T-helper 1 cell treated with Interleukin-12 subunit alpha and Interleukin-12 subunit beta and Interleukin-4 antibody, amounts not matched to agents 30 μg/mL and 1 μg/mL, for 36 hours (primary cell): ENCODE data around the gene C6orf141.
A peak's percentile ranks its signal among the peaks of the same experiment; 100 is the strongest.

Experiments used
- H3K27ac Mint-ChIP-seq: one replicate; pipeline ENCODE4 v1.8.0; 2021; ENCODE audit warnings: mild to moderate bottlenecking, mixed read lengths
- H3K27me3 Mint-ChIP-seq: one replicate; pipeline ENCODE4 v1.8.0; 2021; ENCODE audit warnings: low read depth, mixed read lengths
- H3K36me3 Mint-ChIP-seq: one replicate; pipeline ENCODE4 v1.8.0; 2021; ENCODE audit warnings: low read depth, mixed read lengths
- H3K4me1 Mint-ChIP-seq: one replicate; pipeline ENCODE4 v1.8.0; 2021; ENCODE audit warnings: low read depth, mixed read lengths
- H3K4me3 Mint-ChIP-seq: one replicate; pipeline ENCODE4 v1.8.0; 2021; ENCODE audit warnings: mild to moderate bottlenecking, moderate library complexity, mixed read lengths
- H3K9me3 Mint-ChIP-seq: one replicate; pipeline ENCODE4 v1.8.0; 2021; ENCODE audit warnings: mixed read lengths

Gene C6orf141

GRCh38 chr6:49551078-49551865 lies 804 bp downstream of the C6orf141 start:
- Mint-ChIP-seq H3K9me3 (no peaks in the 10 kb centered on the region), H3K36me3 (no peaks in the 10 kb centered on the region), H3K27me3 (peaks cover 52% of the 10 kb centered on the region), H3K4me3 (peak overlapping the region; percentile 83), H3K27ac (no peak overlapping the region), H3K4me1 (peaks cover 20% of the 10 kb centered on the region)

GRCh38 chr6:49551866-49552129 lies 1.3 kb downstream of the C6orf141 start:
- Mint-ChIP-seq H3K27ac (no peak overlapping the region), H3K4me3 (peak overlapping the region; percentile 83), H3K36me3 (no peaks in the 10 kb centered on the region), H3K9me3 (no peaks in the 10 kb centered on the region), H3K27me3 (peaks cover 47% of the 10 kb centered on the region), H3K4me1 (peaks cover 23% of the 10 kb centered on the region)

GRCh38 chr6:49552596-49552995 lies 2.1 kb downstream of the C6orf141 start:
- Mint-ChIP-seq H3K9me3 (no peaks in the 10 kb centered on the region), H3K36me3 (no peaks in the 10 kb centered on the region), H3K4me3 (no peak overlapping the region), H3K27me3 (peaks cover 40% of the 10 kb centered on the region), H3K27ac (no peak overlapping the region), H3K4me1 (peaks cover 23% of the 10 kb centered on the region)

GRCh38 chr6:49553384-49553783 lies 2.9 kb downstream of the C6orf141 start:
- Mint-ChIP-seq H3K36me3 (no peaks in the 10 kb centered on the region), H3K4me1 (peaks cover 23% of the 10 kb centered on the region), H3K27ac (no peak overlapping the region), H3K9me3 (no peaks in the 10 kb centered on the region), H3K27me3 (peaks cover 33% of the 10 kb centered on the region), H3K4me3 (no peak overlapping the region)

- Mint-ChIP-seq H3K4me1 (peaks cover 17% of the 10 kb centered on the region), H3K9me3 (no peaks in the 10 kb centered on the region), H3K27ac (no peak overlapping the region), H3K4me3 (no peak overlapping the region), H3K36me3 (no peaks in the 10 kb centered on the region), H3K27me3 (peaks cover 15% of the 10 kb centered on the region)
Measured at GRCh38 chr6:49555951-49556350, 5.5 kb downstream of the C6orf141 start.

GRCh38 chr6:49556429-49556837 lies 6.0 kb downstream of the C6orf141 start:
- Mint-ChIP-seq H3K27ac (no peak overlapping the region), H3K4me3 (no peak overlapping the region), H3K36me3 (no peaks in the 10 kb centered on the region), H3K4me1 (peaks cover 13% of the 10 kb centered on the region), H3K9me3 (no peaks in the 10 kb centered on the region), H3K27me3 (peaks cover 10% of the 10 kb centered on the region)

GRCh38 chr6:49557177-49557576 lies 6.7 kb downstream of the C6orf141 start:
- H3K9me3 Mint-ChIP-seq, result no peaks in the 10 kb centered on the region
- no peak overlapping the region for H3K27ac Mint-ChIP-seq
- peaks cover 8% of the 10 kb centered on the region for H3K4me1 Mint-ChIP-seq
- H3K36me3 Mint-ChIP-seq, result no peaks in the 10 kb centered on the region
- no peak overlapping the region for H3K4me3 Mint-ChIP-seq
- H3K27me3 Mint-ChIP-seq, result peaks cover 5% of the 10 kb centered on the region

GRCh38 chr6:49558238-49558637 lies 7.8 kb downstream of the C6orf141 start:
- Mint-ChIP-seq H3K27me3 (no peaks in the 10 kb centered on the region), H3K4me1 (peaks cover 6% of the 10 kb centered on the region), H3K9me3 (no peaks in the 10 kb centered on the region), H3K27ac (no peak overlapping the region), H3K36me3 (no peaks in the 10 kb centered on the region), H3K4me3 (no peak overlapping the region)

GRCh38 chr6:49563006-49563886 lies 12.8 kb downstream of the C6orf141 start:
- Mint-ChIP-seq H3K36me3 (no peaks in the 10 kb centered on the region), H3K4me1 (peaks cover 3% of the 10 kb centered on the region), H3K27me3 (peaks cover 6% of the 10 kb centered on the region), H3K27ac (no peak overlapping the region), H3K9me3 (no peaks in the 10 kb centered on the region), H3K4me3 (no peak overlapping the region)

- H3K36me3 Mint-ChIP-seq, result no peaks in the 10 kb centered on the region
- H3K27ac Mint-ChIP-seq, result no peak overlapping the region
- peaks cover 9% of the 10 kb centered on the region for H3K27me3 Mint-ChIP-seq
- no peak overlapping the region for H3K4me3 Mint-ChIP-seq
- H3K4me1 Mint-ChIP-seq, result peaks cover 3% of the 10 kb centered on the region
- H3K9me3 Mint-ChIP-seq, result no peaks in the 10 kb centered on the region
Measured at GRCh38 chr6:49564552-49564951, 14.1 kb downstream of the C6orf141 start.

- Mint-ChIP-seq H3K27me3 (peaks cover 9% of the 10 kb centered on the region), H3K27ac (no peak overlapping the region), H3K4me1 (peaks cover 3% of the 10 kb centered on the region), H3K9me3 (no peaks in the 10 kb centered on the region), H3K36me3 (no peaks in the 10 kb centered on the region), H3K4me3 (no peak overlapping the region)
Measured at GRCh38 chr6:49565261-49565660, 14.8 kb downstream of the C6orf141 start.

- H3K27ac Mint-ChIP-seq, result no peak overlapping the region
- no peak overlapping the region for H3K4me3 Mint-ChIP-seq
- H3K4me1 Mint-ChIP-seq, result peaks cover 3% of the 10 kb centered on the region
- H3K27me3 Mint-ChIP-seq, result peaks cover 9% of the 10 kb centered on the region
- no peaks in the 10 kb centered on the region for H3K36me3 Mint-ChIP-seq
- H3K9me3 Mint-ChIP-seq, result no peaks in the 10 kb centered on the region
Measured at GRCh38 chr6:49565855-49566254, 15.4 kb downstream of the C6orf141 start.

GRCh38 chr6:49570474-49571079 lies 20.1 kb downstream of the C6orf141 start:
- Mint-ChIP-seq H3K4me1 (peaks cover 3% of the 10 kb centered on the region), H3K27me3 (peaks cover 3% of the 10 kb centered on the region), H3K36me3 (no peaks in the 10 kb centered on the region), H3K4me3 (no peak overlapping the region), H3K27ac (no peak overlapping the region), H3K9me3 (no peaks in the 10 kb centered on the region)

- peaks cover 6% of the 10 kb centered on the region for H3K27me3 Mint-ChIP-seq
- H3K27ac Mint-ChIP-seq, result no peak overlapping the region
- no peak overlapping the region for H3K4me3 Mint-ChIP-seq
- peaks cover 3% of the 10 kb centered on the region for H3K9me3 Mint-ChIP-seq
- H3K4me1 Mint-ChIP-seq, result no peaks in the 10 kb centered on the region
- H3K36me3 Mint-ChIP-seq, result no peaks in the 10 kb centered on the region
Measured at GRCh38 chr6:49576618-49577017, 26.1 kb downstream of the C6orf141 start.

- Mint-ChIP-seq H3K36me3 (no peaks in the 10 kb centered on the region), H3K27me3 (peaks cover 6% of the 10 kb centered on the region), H3K4me1 (no peaks in the 10 kb centered on the region), H3K9me3 (peaks cover 3% of the 10 kb centered on the region), H3K27ac (no peak overlapping the region), H3K4me3 (no peak overlapping the region)
Measured at GRCh38 chr6:49579649-49580048, 29.2 kb downstream of the C6orf141 start.
